RKO (cell line): ENCODE data around the gene FAM9A.
A peak's percentile ranks its signal among the peaks of the same experiment; 100 is the strongest.

Experiments
- DNase-seq: peaks from one replicate; pipeline ENCODE4 v3.0.0-alpha.2; 2016; ENCODE audit warnings: low spot score

The FAM9A gene

DNA sequence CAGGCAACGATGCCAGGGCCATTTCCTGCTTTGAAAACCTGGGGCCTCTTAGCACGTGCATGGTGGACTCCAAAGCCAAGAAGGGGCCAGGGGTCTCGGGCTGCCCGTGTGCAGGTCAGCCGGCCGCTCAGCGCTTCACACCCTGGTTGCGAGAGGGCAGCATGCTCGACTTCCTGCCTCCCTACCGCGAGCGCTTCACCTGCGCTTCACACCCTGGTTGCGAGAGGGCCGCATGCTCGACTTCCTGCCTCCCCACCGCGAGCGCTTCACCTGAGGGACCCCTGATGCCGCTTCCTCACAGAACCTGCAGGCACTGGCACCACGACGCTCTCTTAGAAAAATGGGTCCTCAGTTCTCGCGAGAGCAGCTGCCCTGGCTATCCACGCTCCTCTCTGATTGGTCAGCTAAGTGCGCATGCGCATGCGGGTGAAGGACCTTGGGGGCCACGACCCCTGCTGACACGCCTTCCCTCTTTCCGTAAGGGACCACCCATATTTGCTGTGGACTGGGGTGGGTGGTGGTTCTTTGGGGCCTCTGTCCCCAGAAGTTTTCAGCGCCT, at the start of gene FAM9A:
Gene FAM9A (minus strand): TSS at position 343 of the 559 bp plus-strand sequence. CDS start 1,212 bp downstream, outside the sequence.
- DNase-seq, result no peak

DNA sequence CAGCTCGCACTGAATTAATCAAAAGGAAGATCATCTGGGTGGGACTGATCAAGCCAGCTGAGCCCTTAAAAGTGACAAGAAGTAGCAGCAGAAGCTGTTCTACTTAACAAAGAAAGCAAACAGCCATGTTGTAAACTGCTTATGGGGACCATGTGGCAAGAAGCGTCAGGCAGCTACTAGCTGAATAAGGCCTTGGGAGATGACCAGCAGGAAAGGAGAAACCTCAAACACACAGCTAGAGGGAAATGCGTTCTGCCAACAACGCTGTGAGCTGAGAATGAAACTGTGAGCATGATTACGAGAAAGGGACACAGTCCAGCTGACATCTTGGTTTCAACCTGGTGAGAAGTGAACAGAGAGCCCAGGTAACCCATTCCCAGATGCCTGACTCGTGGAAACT, 49.3 kb upstream of the FAM9A start:
- no peak for DNase-seq

DNA sequence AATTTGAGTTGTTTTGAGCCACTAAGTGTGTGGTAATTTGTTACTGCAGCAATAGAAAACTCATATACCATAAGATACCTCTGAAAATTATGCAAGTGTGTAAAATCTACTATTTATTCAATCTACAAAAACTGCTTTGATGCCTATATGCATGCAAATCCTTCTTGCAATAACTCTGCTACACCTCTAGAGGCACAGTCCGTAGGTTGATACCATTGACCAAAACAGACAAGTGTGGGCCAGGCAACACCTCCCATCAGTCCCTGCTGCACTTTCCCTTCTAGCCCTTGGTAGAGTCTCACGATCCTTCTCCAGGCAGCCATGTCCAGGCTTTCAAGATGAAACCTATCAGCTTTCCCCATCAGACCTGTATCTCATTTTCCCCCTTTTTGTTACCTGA, 48.8 kb upstream of the FAM9A start:
- DNase-seq, result peak; percentile 55

DNA sequence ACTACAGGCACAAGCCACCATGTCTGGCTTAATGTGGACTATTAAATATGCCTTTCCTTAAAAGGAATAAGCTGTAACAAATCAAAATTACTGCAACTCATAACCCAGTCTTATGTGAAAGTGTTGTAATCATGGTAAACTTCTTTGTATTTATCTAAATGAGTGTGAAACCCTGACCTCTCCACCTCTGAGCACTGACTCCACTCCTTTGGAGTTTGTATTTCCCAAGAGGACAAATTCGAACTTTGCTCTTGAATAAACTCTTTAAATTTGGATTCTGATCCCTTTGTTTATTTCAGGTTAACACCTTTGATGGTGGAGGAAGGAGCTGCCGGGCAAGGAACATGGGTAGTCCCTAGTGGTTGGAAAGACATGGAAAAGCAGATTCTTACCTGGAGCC, 48.3 kb upstream of the FAM9A start:
- DNase-seq, result no peak

DNA sequence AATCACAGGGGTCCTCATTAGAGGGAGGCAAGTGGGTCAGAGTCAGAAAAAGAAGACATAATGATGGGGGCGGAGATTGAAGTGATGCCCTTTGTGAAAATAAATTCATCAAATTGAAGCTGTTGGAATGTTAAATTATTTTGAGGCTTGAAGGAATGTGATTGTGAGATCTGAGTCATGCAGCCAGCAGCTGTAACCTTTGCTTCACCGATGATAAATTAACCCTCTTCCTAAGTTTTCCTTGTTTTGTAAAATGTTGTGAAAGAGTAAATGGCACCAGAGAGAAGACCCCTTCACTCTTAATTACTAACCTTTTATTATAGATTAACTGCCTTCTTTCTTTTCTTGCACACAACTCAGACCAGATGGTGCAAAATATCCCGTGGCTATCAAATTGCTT, 47.7 kb upstream of the FAM9A start:
- no peak for DNase-seq

DNA sequence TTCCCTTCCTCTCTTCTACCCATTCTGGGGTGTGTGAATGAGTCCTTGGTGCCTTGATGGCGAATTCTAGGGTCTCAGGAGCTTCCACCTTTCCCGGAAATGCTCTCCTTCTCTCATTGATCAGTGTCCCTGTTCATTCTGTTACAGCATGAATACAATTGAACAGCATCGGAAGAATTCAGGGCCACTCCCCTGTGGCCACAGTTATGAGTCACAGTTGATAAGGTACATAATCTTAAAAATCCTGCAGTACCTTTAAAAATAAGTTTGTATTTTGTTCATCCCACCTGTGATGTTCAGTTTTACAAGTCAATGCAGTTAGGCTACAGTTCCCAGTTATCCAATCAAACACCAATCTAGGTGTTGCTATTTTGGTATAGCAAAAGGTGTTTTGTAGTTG, 47.3 kb upstream of the FAM9A start:
- DNase-seq, result no peak

DNA sequence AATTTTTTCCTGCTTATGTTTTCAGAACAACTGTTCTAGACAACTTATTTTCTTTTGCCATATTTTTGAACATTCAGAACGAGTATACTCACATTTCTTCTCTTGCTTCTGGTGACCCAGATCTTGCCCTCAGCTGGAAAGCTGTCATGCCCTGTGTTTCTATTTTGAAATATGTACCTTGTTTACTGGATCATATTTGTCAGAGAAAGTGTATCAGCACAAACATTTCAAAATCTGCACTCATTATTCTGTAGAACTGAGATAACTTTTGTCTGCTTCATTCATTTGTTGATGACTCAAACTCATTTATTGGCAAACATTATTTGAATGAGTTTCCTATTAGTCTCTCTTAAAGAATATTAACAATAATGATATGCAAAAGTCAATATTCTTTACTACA, 46.2 kb upstream of the FAM9A start:
- no peak for DNase-seq

DNA sequence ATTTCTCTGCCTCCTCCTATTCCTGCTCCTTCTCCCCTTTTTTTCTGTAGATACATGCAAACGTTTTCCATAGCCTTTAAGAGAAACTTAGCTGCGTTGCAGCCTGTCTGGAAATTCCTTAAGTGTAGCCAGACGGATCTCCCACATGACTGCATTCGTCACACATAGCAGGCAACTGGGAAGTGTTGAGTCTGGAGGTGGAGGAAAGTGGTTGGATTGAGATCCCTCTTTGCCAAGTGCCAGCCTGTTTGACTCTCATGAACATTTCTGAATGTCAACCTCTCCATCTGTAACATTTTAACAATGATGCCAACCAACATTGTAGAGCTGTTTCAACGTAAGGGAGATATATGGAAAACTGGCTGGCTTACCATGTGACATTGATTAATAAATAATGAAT, 45.1 kb upstream of the FAM9A start:
- DNase-seq, result no peak

DNA sequence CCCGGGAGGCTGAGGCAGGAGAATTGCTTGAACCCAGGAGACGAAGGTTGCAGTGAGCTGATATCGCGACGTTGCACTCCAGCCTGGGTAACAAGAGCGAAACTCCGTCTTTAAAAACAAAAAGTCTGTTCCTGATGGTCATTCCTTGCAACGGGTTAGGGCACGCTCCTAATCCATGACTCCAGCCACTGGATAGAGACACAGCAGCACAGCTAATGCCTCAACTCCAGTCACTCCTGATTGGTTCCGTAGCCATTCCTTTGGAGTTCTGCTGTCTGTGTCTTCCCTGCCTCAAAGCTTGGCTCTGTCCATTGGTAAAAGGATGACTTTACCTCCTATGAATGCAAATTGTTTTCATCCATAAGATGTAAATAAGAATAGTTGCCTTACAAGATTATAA, 44.3 kb upstream of the FAM9A start:
- no peak for DNase-seq

DNA sequence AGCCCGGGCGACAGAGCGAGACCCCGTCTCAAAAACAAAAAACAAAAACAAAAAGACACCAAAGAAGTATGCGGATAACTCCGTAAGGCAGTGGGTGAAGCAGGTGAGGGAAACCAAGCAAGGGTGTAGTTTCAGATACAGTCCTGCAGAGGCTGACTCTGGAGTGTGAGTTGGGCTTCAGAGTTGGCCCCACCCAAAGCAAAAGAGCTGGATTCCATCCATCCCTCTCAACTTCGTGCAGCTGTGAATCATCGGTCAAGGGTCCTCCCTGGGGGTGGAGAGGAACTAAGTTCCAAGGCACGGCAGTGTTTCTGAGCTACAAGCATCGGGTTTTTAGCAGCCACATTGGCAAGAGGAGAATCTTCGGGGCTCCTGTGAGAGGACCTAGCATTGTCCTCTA, 43.9 kb upstream of the FAM9A start:
- no peak for DNase-seq

DNA sequence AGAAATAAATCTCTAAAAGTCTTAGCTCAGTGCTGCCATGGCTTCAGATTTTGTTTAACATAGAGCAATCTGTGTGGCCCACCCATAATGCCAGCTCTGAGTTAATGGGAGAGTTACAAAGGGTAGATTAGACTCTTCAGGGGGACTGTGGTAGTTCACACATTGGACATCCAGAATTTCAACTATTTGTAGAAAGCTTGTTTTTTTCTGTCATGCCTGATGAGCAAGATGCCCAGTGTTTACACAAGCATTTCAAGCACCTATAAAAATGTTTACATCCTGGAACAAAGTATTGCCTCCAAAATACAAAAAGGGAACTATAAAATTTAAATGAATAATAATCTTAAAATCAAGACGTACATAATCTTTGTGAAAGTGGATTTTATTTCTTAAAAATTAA, 43.0 kb upstream of the FAM9A start:
- DNase-seq, result no peak

DNA sequence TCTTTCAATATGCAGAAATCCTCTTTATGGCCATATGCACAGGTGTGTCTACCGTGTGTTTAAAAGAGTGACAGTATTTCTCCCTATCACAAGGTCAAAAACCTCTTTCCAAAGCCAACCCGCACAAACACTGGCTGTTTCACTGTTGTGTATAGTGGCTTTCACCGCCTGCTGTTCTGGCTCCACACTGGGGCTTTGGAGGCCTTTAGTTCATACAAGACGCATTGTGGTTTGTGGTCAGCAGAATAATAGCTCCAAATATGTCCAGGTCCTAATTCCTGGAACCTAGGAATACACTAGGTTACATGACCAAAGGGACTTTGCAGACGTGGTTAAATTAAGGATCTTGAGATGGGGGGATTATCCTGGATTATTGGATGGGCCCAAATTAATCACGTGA, 40.7 kb upstream of the FAM9A start:
- DNase-seq, result no peak

DNA sequence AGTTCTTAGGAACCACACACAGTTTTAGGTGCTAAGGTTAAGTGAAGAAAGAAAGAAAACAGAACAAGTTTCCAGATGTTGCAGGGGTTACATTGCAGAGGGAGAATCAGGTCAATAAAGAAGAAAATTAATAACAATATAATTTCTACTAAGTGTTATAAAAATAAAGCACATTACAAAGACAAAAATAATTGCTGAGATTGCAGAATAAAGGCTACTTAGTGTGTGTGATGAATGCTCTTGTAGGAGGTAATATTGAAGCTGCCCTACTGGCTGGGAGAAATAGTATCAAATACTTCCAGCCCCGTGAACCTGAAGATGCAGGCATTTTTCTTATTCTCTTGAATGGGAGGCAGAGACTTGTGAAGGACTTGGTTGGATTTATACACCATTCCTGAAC, 33.2 kb upstream of the FAM9A start:
- DNase-seq, result no peak

DNA sequence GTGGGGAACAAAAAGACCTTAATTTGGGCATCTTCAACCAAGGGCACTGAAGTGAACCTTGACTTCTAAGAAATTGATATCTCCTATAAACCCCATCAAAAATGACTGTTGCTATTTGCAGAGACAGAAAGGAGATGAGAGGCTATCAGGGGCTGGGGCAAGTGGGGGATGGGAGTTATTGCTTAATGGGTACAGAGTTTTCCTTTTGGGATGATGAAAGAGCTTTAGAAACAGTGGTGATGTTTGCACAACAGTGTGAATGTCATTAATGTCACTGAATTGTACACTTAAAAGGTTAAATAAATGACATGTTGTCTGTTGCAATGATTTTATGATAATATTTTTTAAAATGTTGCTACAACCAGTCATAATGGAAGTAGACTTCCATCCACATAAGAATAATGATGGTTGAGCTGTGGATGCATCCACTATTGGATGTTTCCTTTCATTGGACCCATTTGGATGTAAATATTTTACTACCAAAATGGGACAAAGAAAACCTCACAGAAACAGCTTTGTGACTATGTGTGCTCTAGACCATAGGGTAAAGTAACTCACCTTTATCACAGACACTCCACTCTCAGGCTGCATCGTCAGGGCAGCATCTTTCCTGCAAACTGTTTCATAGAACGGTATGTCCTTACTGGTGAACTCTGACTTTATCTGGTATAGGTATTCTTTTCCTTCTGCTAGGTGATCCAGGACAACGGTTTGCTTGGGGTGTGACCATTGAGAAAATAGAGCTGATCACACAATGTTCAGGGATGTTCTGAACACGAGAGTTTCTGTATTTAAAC, 31.6 kb upstream of the FAM9A start:
- no peak for DNase-seq

DNA sequence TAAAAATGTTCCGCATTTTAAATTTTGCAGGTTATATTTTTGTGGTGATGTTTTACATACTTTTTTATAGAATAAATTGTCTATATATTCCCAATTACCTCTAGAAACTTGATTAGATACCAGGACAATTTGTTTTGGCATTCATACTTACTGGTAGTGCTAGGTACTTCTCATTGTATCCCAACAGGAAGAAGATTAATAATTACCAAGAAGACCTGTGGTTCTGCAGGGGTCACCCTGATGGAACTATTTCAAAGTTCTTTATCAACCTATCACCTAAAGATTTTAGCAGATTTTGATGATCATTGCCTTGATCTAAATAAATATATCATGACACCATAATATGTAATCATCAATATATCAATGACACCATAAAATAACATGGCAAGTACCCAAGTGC, 22.5 kb upstream of the FAM9A start:
- no peak for DNase-seq

DNA sequence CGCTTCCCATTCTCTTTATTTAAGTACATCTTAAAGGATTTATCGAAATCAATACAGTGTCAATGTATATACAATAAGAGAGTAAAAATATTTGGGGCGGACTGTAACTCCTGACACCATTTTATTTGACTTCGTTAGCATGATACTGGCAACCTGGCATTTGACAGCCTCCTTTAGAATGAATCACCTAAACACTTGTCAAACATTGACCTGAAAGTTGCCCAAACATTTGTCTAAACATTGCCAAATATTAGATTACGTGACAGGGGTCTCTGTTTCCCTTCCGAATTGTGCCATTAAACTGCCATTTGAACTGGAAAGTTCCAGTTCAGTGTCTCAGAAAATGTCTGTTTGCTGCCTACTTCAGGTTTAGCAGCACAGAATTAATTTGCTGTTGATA, 20.8 kb upstream of the FAM9A start:
- no peak for DNase-seq

DNA sequence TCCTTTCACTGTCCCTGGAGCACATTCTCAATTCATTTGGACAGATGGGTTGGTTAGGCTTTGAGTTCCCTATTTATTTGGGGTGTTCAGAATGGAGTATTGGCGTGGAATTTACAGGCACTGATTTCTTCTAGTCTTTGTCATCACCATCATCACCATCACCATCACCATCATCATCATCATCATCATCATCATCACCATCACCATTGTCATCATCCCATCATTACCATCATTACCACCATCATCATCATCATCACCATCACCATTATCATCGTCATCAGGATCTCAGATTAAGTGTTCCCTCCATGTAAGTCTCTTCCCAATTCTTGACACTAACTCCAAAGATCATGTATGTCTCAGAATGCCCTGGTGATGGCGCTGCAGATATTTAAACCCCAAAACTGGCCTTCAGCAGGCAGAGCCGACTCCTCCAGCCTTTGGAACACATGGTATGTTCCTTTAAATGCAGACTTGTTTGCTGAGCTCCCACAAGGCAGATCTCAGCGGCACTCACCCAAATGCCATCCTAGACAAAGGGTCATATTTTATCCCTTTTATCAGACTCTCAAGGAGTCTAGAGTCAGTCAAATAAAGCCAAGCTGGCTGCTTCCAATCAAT, 19.8 kb upstream of the FAM9A start:
- no peak for DNase-seq

DNA sequence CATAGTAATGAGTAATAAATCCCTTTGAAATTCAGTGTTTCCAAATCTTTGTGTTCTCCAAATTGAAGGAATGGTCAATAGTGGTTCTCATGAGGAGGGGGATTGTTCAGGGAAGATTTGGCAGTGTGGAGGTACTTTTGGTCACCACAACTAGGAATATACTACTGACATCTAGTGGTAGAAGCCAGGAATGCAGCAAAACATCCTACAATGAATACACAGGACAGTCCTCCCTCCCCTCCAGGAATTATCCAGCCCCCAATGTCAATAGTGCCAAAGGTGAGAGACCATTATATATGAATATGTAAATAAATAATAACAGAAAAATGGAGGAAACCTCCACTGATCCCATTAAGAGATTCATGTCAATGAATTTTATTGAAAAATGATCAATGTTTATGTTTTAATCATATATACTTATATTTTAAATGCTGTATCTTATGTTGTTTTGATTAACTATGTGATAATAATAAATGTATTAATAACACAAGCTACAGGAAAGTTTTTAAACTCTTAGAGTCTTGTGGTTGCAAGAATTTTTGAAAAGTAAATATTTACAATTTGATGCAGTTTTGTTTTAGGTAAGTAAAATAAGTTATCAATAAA, 14.4 kb upstream of the FAM9A start:
- DNase-seq, result peak; percentile 51

DNA sequence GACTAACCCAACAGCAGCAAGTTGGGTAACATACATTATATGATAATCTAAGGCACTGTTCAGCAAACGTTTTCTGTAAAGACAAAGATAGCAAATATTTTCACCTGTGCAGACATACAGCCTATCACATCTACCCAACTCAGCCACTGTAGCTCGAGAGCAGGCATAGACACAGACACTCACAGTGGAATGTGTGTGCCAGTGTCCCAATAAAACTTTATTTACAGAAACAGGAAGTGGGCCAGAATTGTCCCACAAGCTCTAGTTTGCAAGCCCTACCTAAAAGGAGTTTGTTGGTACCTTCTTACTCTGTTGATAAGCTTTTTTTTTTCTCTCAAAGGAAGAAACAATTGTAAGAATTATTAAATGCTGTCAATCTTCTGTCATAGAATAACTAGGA, 11.9 kb upstream of the FAM9A start:
- DNase-seq, result no peak

DNA sequence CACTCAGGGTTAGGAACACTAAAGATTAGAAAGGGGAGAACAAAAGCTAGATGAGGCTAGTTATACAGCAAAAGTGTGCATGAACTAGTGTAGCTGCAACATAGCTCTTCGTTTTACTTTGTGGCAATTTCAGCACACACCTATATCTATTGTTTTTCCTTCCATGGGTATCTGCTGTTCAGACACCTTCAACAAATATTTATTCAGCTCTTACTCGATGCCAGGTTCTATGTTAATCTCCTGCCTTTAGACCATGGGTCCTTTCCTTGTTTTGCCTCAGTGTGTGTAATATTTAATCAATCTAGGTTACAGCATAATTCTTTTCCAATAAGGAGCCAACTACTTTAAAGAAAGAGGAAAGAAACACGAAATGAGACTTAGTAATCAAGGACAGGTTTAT, 10.4 kb upstream of the FAM9A start:
- DNase-seq, result no peak

DNA sequence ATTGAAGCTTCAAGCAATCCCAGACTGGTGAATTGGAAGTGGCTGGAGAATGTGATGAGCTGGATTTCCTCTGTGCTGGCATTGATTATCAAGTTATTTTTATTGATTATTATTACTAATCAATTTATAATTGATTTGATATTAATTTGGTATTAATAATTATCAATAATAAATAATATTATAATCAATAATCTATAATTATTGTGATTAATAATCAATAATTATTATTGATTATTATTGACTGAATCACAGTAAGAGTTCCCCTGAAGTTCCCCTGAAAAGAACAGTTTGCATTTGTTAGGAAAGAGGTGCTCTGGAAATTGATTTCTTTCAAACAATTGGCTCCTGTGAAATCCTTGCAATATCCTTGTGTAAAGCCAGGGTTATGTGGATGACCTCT, 7.5 kb upstream of the FAM9A start:
- DNase-seq, result no peak

DNA sequence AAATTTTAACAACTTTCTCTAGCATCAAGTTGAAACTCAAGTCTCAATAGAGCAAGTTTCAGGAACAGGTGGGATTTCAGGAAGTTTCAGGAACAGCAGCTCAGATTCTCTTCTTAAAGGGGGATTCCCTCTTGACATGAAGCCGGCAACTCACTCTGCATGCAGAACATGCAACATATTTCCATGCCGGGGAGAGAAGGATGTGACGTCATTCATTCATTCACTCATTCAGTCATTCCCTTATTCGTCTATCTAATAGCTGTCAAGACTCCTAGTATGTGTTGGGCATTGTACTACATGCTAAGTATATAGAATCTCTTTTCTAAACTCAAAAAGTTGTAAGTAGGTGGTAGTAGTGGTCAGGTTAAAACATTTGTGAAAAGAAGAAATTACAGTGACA, 4.8 kb upstream of the FAM9A start:
- no peak for DNase-seq

DNA sequence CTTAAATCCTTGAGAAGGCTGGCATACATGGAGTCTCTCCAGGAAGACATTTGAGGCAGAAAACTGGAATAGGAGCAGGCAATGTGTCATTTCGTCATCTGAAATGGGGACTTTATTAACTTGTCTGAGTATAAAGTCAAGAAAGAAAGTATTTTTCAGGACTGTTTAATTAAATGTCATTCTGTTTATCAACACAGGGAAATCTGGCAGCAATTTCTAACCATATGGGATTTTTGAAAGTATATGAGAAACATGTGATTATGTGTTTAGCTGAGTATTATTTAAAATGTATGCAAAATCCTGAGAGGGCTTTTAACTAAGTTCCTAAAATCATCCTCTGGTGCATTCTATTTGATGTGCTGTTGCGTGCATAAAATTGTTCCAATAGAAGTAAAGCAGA, 3.9 kb upstream of the FAM9A start:
- no peak for DNase-seq
